ENCODE results near the gene FBXO42. TPM values are rescaled to one million over a fixed set of nuclear protein-coding genes. Genes with fewer than 3 reads are reported as not detected.

The FBXO42 gene
- total and polyA plus RNA-seq, 2 of the 8 experiments (the other 6 are each of a cell fraction or from before 2014, with no cell fraction given): 15.1 to 17.0 TPM

- no peak overlapping the region for H2BK5ac ChIP-seq (ENCODE audit: low read depth, low read length)
- CTCF ChIA-PET (ENCODE audit: partially characterized antibody): interaction anchor here (0.6 to 0.7 kb wide), 2 partner anchors 45 to 516 kb away, joined by 4 to 5 read pairs; no protein-coding TSS in a partner anchor
- H3K79me2 ChIP-seq (ENCODE audit: control insufficient read depth in 1 of 2, insufficient read depth in 2 of 2, low read length in 2 of 2): peaks cover 0 to 24% of the 10 kb centered on the region in 2 experiments; a peak in 3 of 4 replicates
- H3K4me1 ChIP-seq (replicated peaks in 1 of 4; ENCODE audit: control insufficient read depth in 3 of 4, insufficient read depth in 4 of 4, low read length in 3 of 4): no peaks in the 10 kb centered on the region
- H2BK12ac ChIP-seq (ENCODE audit: low read depth, low read length): no peak overlapping the region
- H4K20me1 ChIP-seq (replicated peaks in 1 of 2; ENCODE audit: control insufficient read depth in 1 of 2, insufficient read depth in 2 of 2, low read length in 2 of 2): peaks cover 2 to 3% of the 10 kb centered on the region in 2 experiments
- no peak overlapping the region for H2BK120ac ChIP-seq (replicated peaks; ENCODE audit: low read depth, low read length)
- H3K23ac ChIP-seq (ENCODE audit: insufficient read length): no peak overlapping the region
- H3K18ac ChIP-seq (ENCODE audit: extremely low read depth, low read length): no peak overlapping the region
- H2AFZ ChIP-seq (ENCODE audit: low read length): no peak overlapping the region
- H3K79me1 ChIP-seq (ENCODE audit: low read depth, low read length): peaks cover 4% of the 10 kb centered on the region; the same call in 1 of the 2 replicates
- no peak overlapping the region for H3K4me2 ChIP-seq (ENCODE audit: insufficient read depth in 1 of 2, low read depth in 2 of 2, low read length in 2 of 2)
- H3K56ac ChIP-seq (replicated peaks; ENCODE audit: insufficient read length, low read depth, low read length): no peak overlapping the region
- H2BK15ac ChIP-seq (ENCODE audit: low read length): no peak overlapping the region
- no peak overlapping the region for H3K14ac ChIP-seq (ENCODE audit: insufficient read length)
- H3K27me3 ChIP-seq (replicated peaks in 1 of 4; ENCODE audit: control insufficient read depth in 3 of 4, extremely low read depth in 1 of 4, insufficient read depth in 3 of 4, low read length in 3 of 4): no peaks in the 10 kb centered on the region
- no peaks in the 10 kb centered on the region for H3K9me3 ChIP-seq (ENCODE audit: insufficient read depth in 2 of 2, low read depth in 1 of 2, low read length in 1 of 2)
- FAIRE-seq (no peak), DNase-seq (ENCODE audit: low read depth in 1 of 2, low spot score in 2 of 2) (no peak)
- no peak overlapping the region for H4K8ac ChIP-seq (ENCODE audit: extremely low read depth, insufficient read depth, low read length)
- H4K91ac ChIP-seq (replicated peaks; ENCODE audit: insufficient read length, low read length): no peak overlapping the region
- no peaks in the 10 kb centered on the region for H3K23me2 ChIP-seq (ENCODE audit: low read depth, low read length)
- H4K5ac ChIP-seq (ENCODE audit: insufficient read length, low read depth, low read length): no peak overlapping the region
- no peak overlapping the region for H3K9ac ChIP-seq (replicated peaks in 1 of 4; ENCODE audit: extremely low read depth in 1 of 4, low read depth in 3 of 4, low read length in 3 of 4)
- WGBS, 2 experiments (ENCODE audit: extremely low coverage in 1 of 2, insufficient coverage in 1 of 2, insufficient read length in 1 of 2, insufficient replicate concordance in 2 of 2, low coverage in 1 of 2, low lambda C conversion rate in 2 of 2, missing lambda C conversion rate in 1 of 2): 93% methylated on average over 3 of the region's 3 CpGs; no CpG with 5 or more reads in 1 of the 2 experiments
- H3K4me3 ChIP-seq (ENCODE audit: extremely low read depth in 1 of 4, insufficient read depth in 2 of 4, low read depth in 3 of 4, low read length in 4 of 4): no peak overlapping the region
- no peak overlapping the region for H2AK5ac ChIP-seq (ENCODE audit: low read depth, low read length)
- no peak overlapping the region for H3K4ac ChIP-seq (replicated peaks; ENCODE audit: insufficient read length, low read depth, low read length)
- H3K27ac ChIP-seq (ENCODE audit: low read depth, low read length): no peak overlapping the region
- POLR2A ChIA-PET (ENCODE audit: partially characterized antibody): interaction anchor here (1.0 to 1.2 kb wide), 2 partner anchors 11 to 34 kb away, joined by 3 read pairs; partner anchors contain the start of gene FBXO42
- no peak overlapping the region for H2BK20ac ChIP-seq (ENCODE audit: low read length)
- H3K36me3 ChIP-seq (ENCODE audit: control insufficient read depth in 2 of 4, insufficient read depth in 4 of 4, low read length in 3 of 4): peaks cover 0 to 5% (median 1%) of the 10 kb centered on the region in 4 experiments; a peak in 3 of 8 replicates
- TF ChIP-seq CTCF (IDR thresholded peaks at IDR 0.05; ENCODE audit: control extremely low read depth in 1 of 3, insufficient read depth in 1 of 3, low read depth in 1 of 3, low read length in 3 of 3) (no peak), BCL11A (IDR thresholded peaks at IDR 0.05; ENCODE audit: low read depth in 2 of 2, low read length in 2 of 2) (no peak), EGR1 (IDR thresholded peaks at IDR 0.05; ENCODE audit: borderline replicate concordance, low read depth, low read length) (no peak)
These were observed 33.7 kb downstream of the FBXO42 start for GRCh38 chr1:16318555-16318954.
